Stimulated activated memory B cell treated with anti-CD40 and anti-IgM and Interleukin-4, amounts not matched to agents 10 μg/mL and 1 μg/mL and 100 μg/mL, for 72 hours (primary cell): Measurements from ENCODE around the gene JAK1.
A peak's percentile ranks its signal among the peaks of the same experiment; 100 is the strongest.

Experiments used
- ATAC-seq: fragments of 150-1000 bp; cut with Tn5 transposase; 2 replicates; pipeline ENCODE4 v1.10.0; 2021
- H3K27ac Mint-ChIP-seq: one replicate; pipeline ENCODE4 v1.8.0; 2022; ENCODE audit warnings: mild to moderate bottlenecking, mixed read lengths
- H3K27me3 Mint-ChIP-seq: one replicate; pipeline ENCODE4 v1.8.0; 2022; ENCODE audit warnings: mixed read lengths
- H3K36me3 Mint-ChIP-seq: one replicate; pipeline ENCODE4 v1.8.0; 2022; ENCODE audit warnings: mixed read lengths
- H3K4me1 Mint-ChIP-seq: one replicate; pipeline ENCODE4 v1.8.0; 2022; ENCODE audit warnings: mixed read lengths
- H3K4me3 Mint-ChIP-seq: one replicate; pipeline ENCODE4 v1.8.0; 2022; ENCODE audit warnings: mild to moderate bottlenecking, moderate library complexity, mixed read lengths
- H3K9me3 Mint-ChIP-seq: one replicate; pipeline ENCODE4 v1.8.0; 2022; ENCODE audit warnings: mixed read lengths

The JAK1 gene

GRCh38 chr1:64884261-64885040 lies 81.9 kb downstream of the JAK1 start:
- Mint-ChIP-seq H3K4me3 (no peak overlapping the region), H3K4me1 (peaks cover 66% of the 10 kb centered on the region), H3K27me3 (no peaks in the 10 kb centered on the region), H3K9me3 (no peaks in the 10 kb centered on the region), H3K36me3 (peaks cover 6% of the 10 kb centered on the region), H3K27ac (no peak overlapping the region)
- ATAC-seq, result no peak

GRCh38 chr1:64882574-64883255 lies 83.6 kb downstream of the JAK1 start:
- peak; percentile 90 for ATAC-seq
- H3K36me3 Mint-ChIP-seq, result peaks cover 16% of the 10 kb centered on the region
- peak overlapping the region; percentile 36 for H3K4me3 Mint-ChIP-seq

GRCh38 chr1:64881281-64881680 lies 85.1 kb downstream of the JAK1 start:
- Mint-ChIP-seq H3K4me1 (peaks cover 38% of the 10 kb centered on the region), H3K36me3 (peaks cover 31% of the 10 kb centered on the region), H3K27ac (peak overlapping the region; percentile 75), H3K4me3 (no peak overlapping the region), H3K27me3 (no peaks in the 10 kb centered on the region), H3K9me3 (no peaks in the 10 kb centered on the region)
- ATAC-seq, result no peak

More at GRCh38 chr1:64882574-64883255, 83.6 kb downstream of the JAK1 start:
- H3K4me1 Mint-ChIP-seq, result peaks cover 53% of the 10 kb centered on the region
- H3K9me3 Mint-ChIP-seq, result no peaks in the 10 kb centered on the region
- H3K27ac Mint-ChIP-seq, result peak overlapping the region; percentile 75
- no peaks in the 10 kb centered on the region for H3K27me3 Mint-ChIP-seq

- Mint-ChIP-seq H3K36me3 (peaks cover 39% of the 10 kb centered on the region), H3K27ac (no peak overlapping the region)
Measured at GRCh38 chr1:64880449-64880848, 85.9 kb downstream of the JAK1 start.

GRCh38 chr1:64878931-64879611 lies 87.3 kb downstream of the JAK1 start:
- Mint-ChIP-seq H3K27ac (no peak overlapping the region), H3K4me1 (peaks cover 27% of the 10 kb centered on the region), H3K9me3 (no peaks in the 10 kb centered on the region), H3K4me3 (no peak overlapping the region), H3K27me3 (no peaks in the 10 kb centered on the region), H3K36me3 (peaks cover 40% of the 10 kb centered on the region)
- ATAC-seq, result no peak

More at GRCh38 chr1:64880449-64880848, 85.9 kb downstream of the JAK1 start:
- H3K27me3 Mint-ChIP-seq, result no peaks in the 10 kb centered on the region
- no peaks in the 10 kb centered on the region for H3K9me3 Mint-ChIP-seq
- no peak overlapping the region for H3K4me3 Mint-ChIP-seq
- peaks cover 35% of the 10 kb centered on the region for H3K4me1 Mint-ChIP-seq
- no peak for ATAC-seq

- H3K9me3 Mint-ChIP-seq, result no peaks in the 10 kb centered on the region
- no peaks in the 10 kb centered on the region for H3K27me3 Mint-ChIP-seq
- ATAC-seq, result no peak
- peak overlapping the region; percentile 35 for H3K27ac Mint-ChIP-seq
- H3K36me3 Mint-ChIP-seq, result peaks cover 48% of the 10 kb centered on the region
- peaks cover 17% of the 10 kb centered on the region for H3K4me1 Mint-ChIP-seq
- no peak overlapping the region for H3K4me3 Mint-ChIP-seq
Measured at GRCh38 chr1:64878090-64878489, 88.3 kb downstream of the JAK1 start.

GRCh38 chr1:64877598-64877997 lies 88.8 kb downstream of the JAK1 start:
- no peak for ATAC-seq
- Mint-ChIP-seq H3K4me3 (no peak overlapping the region), H3K36me3 (peaks cover 53% of the 10 kb centered on the region), H3K27ac (peak overlapping the region; percentile 35), H3K9me3 (no peaks in the 10 kb centered on the region), H3K27me3 (no peaks in the 10 kb centered on the region), H3K4me1 (peaks cover 12% of the 10 kb centered on the region)

- Mint-ChIP-seq H3K4me3 (no peak overlapping the region), H3K4me1 (peaks cover 8% of the 10 kb centered on the region), H3K36me3 (peaks cover 58% of the 10 kb centered on the region), H3K27me3 (no peaks in the 10 kb centered on the region), H3K9me3 (no peaks in the 10 kb centered on the region), H3K27ac (peak overlapping the region; percentile 35)
- ATAC-seq, result no peak
Measured at GRCh38 chr1:64877151-64877550, 89.2 kb downstream of the JAK1 start.

- Mint-ChIP-seq H3K9me3 (no peaks in the 10 kb centered on the region), H3K4me3 (no peak overlapping the region), H3K4me1 (peaks cover 8% of the 10 kb centered on the region), H3K27me3 (no peaks in the 10 kb centered on the region), H3K27ac (peak overlapping the region; percentile 66), H3K36me3 (peaks cover 73% of the 10 kb centered on the region)
- ATAC-seq, result no peak
Measured at GRCh38 chr1:64875606-64876005, 90.7 kb downstream of the JAK1 start.

GRCh38 chr1:64875101-64875500 lies 91.2 kb downstream of the JAK1 start:
- H3K27ac Mint-ChIP-seq, result no peak overlapping the region
- no peaks in the 10 kb centered on the region for H3K27me3 Mint-ChIP-seq
- peaks cover 75% of the 10 kb centered on the region for H3K36me3 Mint-ChIP-seq
- peaks cover 8% of the 10 kb centered on the region for H3K4me1 Mint-ChIP-seq
- no peaks in the 10 kb centered on the region for H3K9me3 Mint-ChIP-seq
- H3K4me3 Mint-ChIP-seq, result no peak overlapping the region
- no peak for ATAC-seq

- Mint-ChIP-seq H3K4me1 (peaks cover 8% of the 10 kb centered on the region), H3K4me3 (no peak overlapping the region), H3K9me3 (no peaks in the 10 kb centered on the region), H3K27ac (no peak overlapping the region), H3K36me3 (peaks cover 75% of the 10 kb centered on the region), H3K27me3 (no peaks in the 10 kb centered on the region)
- ATAC-seq, result no peak
Measured at GRCh38 chr1:64874666-64875065, 91.7 kb downstream of the JAK1 start.

GRCh38 chr1:64873576-64873975 lies 92.8 kb downstream of the JAK1 start:
- Mint-ChIP-seq H3K27ac (peak overlapping the region; percentile 55), H3K9me3 (no peaks in the 10 kb centered on the region), H3K27me3 (no peaks in the 10 kb centered on the region), H3K36me3 (peaks cover 78% of the 10 kb centered on the region), H3K4me1 (peaks cover 16% of the 10 kb centered on the region), H3K4me3 (no peak overlapping the region)
- ATAC-seq, result no peak

GRCh38 chr1:64872067-64872466 lies 94.3 kb downstream of the JAK1 start:
- peaks cover 25% of the 10 kb centered on the region for H3K4me1 Mint-ChIP-seq
- H3K36me3 Mint-ChIP-seq, result peaks cover 80% of the 10 kb centered on the region
- no peak overlapping the region for H3K4me3 Mint-ChIP-seq
- peak overlapping the region; percentile 48 for H3K27ac Mint-ChIP-seq
- H3K27me3 Mint-ChIP-seq, result no peaks in the 10 kb centered on the region
- no peak for ATAC-seq
- H3K9me3 Mint-ChIP-seq, result no peaks in the 10 kb centered on the region

- H3K4me3 Mint-ChIP-seq, result no peak overlapping the region
- H3K9me3 Mint-ChIP-seq, result no peaks in the 10 kb centered on the region
- peaks cover 25% of the 10 kb centered on the region for H3K4me1 Mint-ChIP-seq
- H3K27ac Mint-ChIP-seq, result peak overlapping the region; percentile 48
- no peaks in the 10 kb centered on the region for H3K27me3 Mint-ChIP-seq
- H3K36me3 Mint-ChIP-seq, result peaks cover 78% of the 10 kb centered on the region
- ATAC-seq, result no peak
Measured at GRCh38 chr1:64871256-64871655, 95.1 kb downstream of the JAK1 start.

- no peak for ATAC-seq
- Mint-ChIP-seq H3K27me3 (no peaks in the 10 kb centered on the region), H3K36me3 (peaks cover 51% of the 10 kb centered on the region), H3K9me3 (no peaks in the 10 kb centered on the region), H3K27ac (no peak overlapping the region), H3K4me1 (peaks cover 51% of the 10 kb centered on the region), H3K4me3 (no peak overlapping the region)
Measured at GRCh38 chr1:64867266-64867665, 99.1 kb downstream of the JAK1 start.
